Neuronal stem cell (in vitro differentiated cells): ENCODE data around the gene ADGRF1.
A peak's percentile ranks its signal among the peaks of the same experiment; 100 is the strongest.

Source experiments
- DNase-seq: peaks from one replicate; pipeline ENCODE4 v3.0.0-alpha.2; 2013; ENCODE audit warnings: low spot score
- H2AFZ ChIP-seq: one replicate; pipeline ENCODE4 v1.6.1; 2013; ENCODE audit warnings: mild to moderate bottlenecking, low read length, inconsistent platforms
- H2AK5ac ChIP-seq: 2 replicates; pipeline ENCODE4 v1.6.1; 2013; ENCODE audit warnings: low read depth, mild to moderate bottlenecking, inconsistent platforms, low read length, moderate library complexity, mixed read lengths
- H2BK120ac ChIP-seq: 2 replicates; pipeline ENCODE4 v1.6.1; 2013; ENCODE audit warnings: low read depth, mild to moderate bottlenecking, inconsistent platforms, low read length, moderate library complexity, mixed read lengths
- H2BK12ac ChIP-seq: one replicate; pipeline ENCODE4 v1.6.1; 2013; ENCODE audit warnings: low read length, inconsistent platforms
- H2BK15ac ChIP-seq: 2 replicates; pipeline ENCODE4 v1.6.1; 2013; ENCODE audit warnings: mild to moderate bottlenecking, low read length, inconsistent platforms, mixed read lengths
- H2BK5ac ChIP-seq: one replicate; pipeline ENCODE4 v1.6.1; 2013; ENCODE audit warnings: inconsistent platforms, mild to moderate bottlenecking, low read length, moderate library complexity
- H3K14ac ChIP-seq: one replicate; pipeline ENCODE4 v1.6.1; 2013; ENCODE audit warnings: low read length, inconsistent platforms
- H3K18ac ChIP-seq: 2 replicates; pipeline ENCODE4 v1.6.1; 2013; ENCODE audit warnings: low read length, inconsistent platforms
- H3K23ac ChIP-seq: 2 replicates; pipeline ENCODE4 v1.6.1; 2013; ENCODE audit warnings: low read depth, mild to moderate bottlenecking, mixed read lengths, low read length, inconsistent platforms; ENCODE audit not compliant: poor library complexity
- H3K27ac ChIP-seq: replicated peaks from 3 replicates; pipeline ENCODE4 v1.5.1; 2013; ENCODE audit warnings: low read length, inconsistent platforms
- H3K27me3 ChIP-seq, 3 experiments: 2 replicates each; pipeline ENCODE4 v1.6.1; 2013; ENCODE audit warnings: low read length in 3 of 3, mild to moderate bottlenecking in 2 of 3, inconsistent platforms in 1 of 3, low read depth in 1 of 3, mixed read lengths in 1 of 3, moderate library complexity in 1 of 3; ENCODE audit not compliant: control insufficient read depth in 3 of 3, insufficient read depth in 3 of 3
- H3K36me3 ChIP-seq, 2 donors: replicated peaks in 1 of 2; 2 replicates each; pipeline ENCODE4 v1.6.1; 2013; ENCODE audit warnings: low read length in 2 of 2; ENCODE audit not compliant: control insufficient read depth in 2 of 2, insufficient read depth in 2 of 2
- H3K4ac ChIP-seq: 2 replicates; pipeline ENCODE4 v1.6.1; 2013; ENCODE audit warnings: inconsistent platforms, mild to moderate bottlenecking, low read length, moderate library complexity
- H3K4me1 ChIP-seq, 2 donors: 1 replicate in 1 of 2; 2 replicates in 1 of 2; pipeline ENCODE4 v1.6.1; 2013; ENCODE audit warnings: low read length in 2 of 2, low read depth in 1 of 2; ENCODE audit not compliant: control insufficient read depth in 2 of 2, insufficient read depth in 1 of 2
- H3K4me2 ChIP-seq: one replicate; pipeline ENCODE4 v1.6.1; 2013; ENCODE audit warnings: mild to moderate bottlenecking, low read length, inconsistent platforms; ENCODE audit not compliant: insufficient read depth, poor library complexity, severe bottlenecking
- H3K4me3 ChIP-seq, 2 donors: 2 replicates each; pipeline ENCODE4 v1.5.1; 2013; ENCODE audit warnings: low read length in 2 of 2, mild to moderate bottlenecking in 2 of 2, inconsistent platforms in 1 of 2, moderate library complexity in 1 of 2
- H3K79me1 ChIP-seq: one replicate; pipeline ENCODE4 v1.6.1; 2013; ENCODE audit warnings: low read depth, mild to moderate bottlenecking, inconsistent platforms, low read length, moderate library complexity
- H3K9ac ChIP-seq: one replicate; pipeline ENCODE4 v1.6.1; 2013; ENCODE audit warnings: mild to moderate bottlenecking, low read depth, low read length, inconsistent platforms; ENCODE audit not compliant: poor library complexity
- H3K9me3 ChIP-seq, 2 donors: replicated peaks in 1 of 2; 2 replicates each; pipeline versions ENCODE3 to v1.6.1; 2013; ENCODE audit warnings: low read length in 2 of 2, mild to moderate bottlenecking in 2 of 2, inconsistent platforms in 1 of 2, low read depth in 1 of 2, mixed read lengths in 1 of 2, moderate library complexity in 1 of 2; ENCODE audit not compliant: control insufficient read depth in 2 of 2, insufficient read depth in 1 of 2
- H4K8ac ChIP-seq: one replicate; pipeline ENCODE4 v1.6.1; 2013; ENCODE audit warnings: low read depth, mild to moderate bottlenecking, inconsistent platforms, low read length, moderate library complexity
- H4K91ac ChIP-seq: one replicate; pipeline ENCODE4 v1.6.1; 2013; ENCODE audit warnings: low read length, low read depth, mild to moderate bottlenecking, inconsistent platforms; ENCODE audit not compliant: poor library complexity
- WGBS, 2 donors: extraction: QIAGEN DNeasy Blood & Tissue Kit; methylation state at CpG; one replicate each; pipeline ENCODE4 v1.1.7; 2013; ENCODE audit warnings: missing lambda C conversion rate in 2 of 2, mixed read lengths in 1 of 2; ENCODE audit not compliant: insufficient read length in 2 of 2, insufficient replicate concordance in 1 of 2; ENCODE audit errors: extremely low coverage in 2 of 2; 5-methylcytosine and 5-hydroxymethylcytosine counted together

Gene ADGRF1

DNA sequence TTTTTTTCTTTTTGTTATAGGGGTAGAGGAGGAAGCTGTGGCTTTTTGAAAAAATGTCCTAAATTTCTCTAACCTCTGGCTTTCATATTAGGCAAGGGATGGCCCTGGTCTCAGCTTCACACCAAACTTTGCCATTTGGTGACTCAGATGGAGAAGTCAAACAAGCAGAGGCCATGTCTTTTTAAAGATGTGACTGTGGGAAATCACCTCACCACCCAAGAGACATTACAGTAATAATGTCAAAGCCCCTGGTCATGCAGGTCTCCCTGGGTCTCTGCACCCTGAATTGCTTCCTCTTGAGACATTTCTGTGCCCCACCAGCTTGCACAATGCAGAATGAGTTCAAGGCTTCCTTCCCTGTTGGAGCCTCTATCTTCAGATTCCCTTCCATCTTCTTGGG lies 80.9 kb downstream of the ADGRF1 start:
- no peak overlapping the region for H3K4ac ChIP-seq
- H2AK5ac ChIP-seq = no peak overlapping the region
- H3K4me1 ChIP-seq = peaks cover 0 to 2% of the 10 kb centered on the region in 2 donors
- no peak overlapping the region for H2BK5ac ChIP-seq
- H3K9me3 ChIP-seq = no peaks in the 10 kb centered on the region
- H3K36me3 ChIP-seq = no peaks in the 10 kb centered on the region
- DNase-seq = no peak
- no peaks in the 10 kb centered on the region for H3K79me1 ChIP-seq
- H3K23ac ChIP-seq = no peak overlapping the region
- no peak overlapping the region for H3K4me2 ChIP-seq
- H3K14ac ChIP-seq = no peak overlapping the region
- no peak overlapping the region for H3K9ac ChIP-seq
- H3K27me3 ChIP-seq = no peaks in the 10 kb centered on the region
- H4K91ac ChIP-seq = no peak overlapping the region
- H2AFZ ChIP-seq = no peak overlapping the region
- H2BK12ac ChIP-seq = no peak overlapping the region
- H2BK120ac ChIP-seq = no peak overlapping the region
- H4K8ac ChIP-seq = no peak overlapping the region
- no peak overlapping the region for H3K27ac ChIP-seq
- H2BK15ac ChIP-seq = no peak overlapping the region
- H3K4me3 ChIP-seq = no peak overlapping the region
- H3K18ac ChIP-seq = no peak overlapping the region

GRCh38 chr6:46959419-46959818 lies 82.7 kb downstream of the ADGRF1 start:
- H3K9me3 ChIP-seq = no peaks in the 10 kb centered on the region
- no peak for DNase-seq
- H3K4me2 ChIP-seq = no peak overlapping the region
- H3K18ac ChIP-seq = no peak overlapping the region
- H2BK15ac ChIP-seq = no peak overlapping the region
- no peak overlapping the region for H3K4ac ChIP-seq
- no peak overlapping the region for H2BK5ac ChIP-seq
- H3K27me3 ChIP-seq = no peaks in the 10 kb centered on the region
- H4K8ac ChIP-seq = no peak overlapping the region
- H2BK120ac ChIP-seq = no peak overlapping the region
- no peak overlapping the region for H2AK5ac ChIP-seq
- H3K23ac ChIP-seq = no peak overlapping the region
- no peak overlapping the region for H3K4me3 ChIP-seq
- H3K27ac ChIP-seq = no peak overlapping the region
- H4K91ac ChIP-seq = no peak overlapping the region
- H3K79me1 ChIP-seq = no peaks in the 10 kb centered on the region
- H3K14ac ChIP-seq = no peak overlapping the region
- no peak overlapping the region for H3K9ac ChIP-seq
- no peak overlapping the region for H2BK12ac ChIP-seq
- peaks cover 0 to 2% of the 10 kb centered on the region in 2 donors for H3K4me1 ChIP-seq
- no peak overlapping the region for H2AFZ ChIP-seq
- H3K36me3 ChIP-seq = no peaks in the 10 kb centered on the region

GRCh38 chr6:46956409-46956808 lies 85.7 kb downstream of the ADGRF1 start:
- H3K4me2 ChIP-seq = no peak overlapping the region
- no peak overlapping the region for H2BK15ac ChIP-seq
- H3K18ac ChIP-seq = no peak overlapping the region
- peaks cover 0 to 2% of the 10 kb centered on the region in 2 donors for H3K4me1 ChIP-seq
- H3K9ac ChIP-seq = no peak overlapping the region
- H4K91ac ChIP-seq = peak overlapping the region; percentile 30
- no peaks in the 10 kb centered on the region for H3K27me3 ChIP-seq
- H2BK12ac ChIP-seq = no peak overlapping the region
- no peak overlapping the region for H2AK5ac ChIP-seq
- H3K36me3 ChIP-seq = no peaks in the 10 kb centered on the region
- no peaks in the 10 kb centered on the region for H3K79me1 ChIP-seq
- H3K27ac ChIP-seq = no peak overlapping the region
- H2AFZ ChIP-seq = no peak overlapping the region
- no peak for DNase-seq
- H3K9me3 ChIP-seq = no peaks in the 10 kb centered on the region
- no peak overlapping the region for H2BK5ac ChIP-seq
- H3K23ac ChIP-seq = no peak overlapping the region
- no peak overlapping the region for H3K14ac ChIP-seq
- no peak overlapping the region for H2BK120ac ChIP-seq
- no peak overlapping the region for H4K8ac ChIP-seq
- no CpG with 5 or more reads among the region's 6 CpGs for WGBS, 2 donors
- no peak overlapping the region for H3K4me3 ChIP-seq
- no peak overlapping the region for H3K4ac ChIP-seq

DNA sequence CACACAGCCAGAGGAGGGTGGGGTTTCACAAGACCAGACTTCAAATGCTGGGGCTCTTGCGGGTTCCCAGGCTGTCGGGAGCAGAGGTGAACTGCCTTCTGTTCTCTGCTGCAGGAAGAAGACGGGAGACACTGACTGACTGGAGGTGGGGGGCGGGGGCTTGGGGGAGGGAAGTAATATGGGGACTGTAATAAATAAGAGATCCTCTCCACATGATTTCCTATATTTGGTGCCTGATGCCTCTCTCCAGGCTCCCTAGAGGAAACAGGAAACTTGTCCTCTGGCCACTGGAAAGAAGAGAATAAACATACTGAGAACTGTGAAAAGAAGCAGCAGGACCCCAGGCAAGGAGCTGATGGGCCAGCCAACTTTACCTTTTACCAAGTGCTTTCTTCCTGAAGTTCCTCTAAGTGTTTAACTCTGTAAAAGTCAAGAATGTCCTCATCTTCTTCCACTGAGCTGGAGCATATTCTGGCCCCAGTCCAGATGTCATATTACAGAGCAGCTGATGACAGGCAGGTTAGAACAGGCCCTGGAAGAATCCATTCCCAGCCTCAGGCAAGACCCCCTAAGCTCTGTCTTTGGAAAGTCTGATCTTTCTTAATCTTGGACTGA lies 87.2 kb downstream of the ADGRF1 start:
- Histone ChIP-seq H4K8ac (no peak overlapping the region), H3K23ac (no peak overlapping the region), H4K91ac (no peak overlapping the region), H3K27ac (no peak overlapping the region), H2BK5ac (no peak overlapping the region), H3K4ac (no peak overlapping the region), H3K9me3 (no peaks in the 10 kb centered on the region), H3K4me3 (no peak overlapping the region), H2BK120ac (no peak overlapping the region), H2BK15ac (no peak overlapping the region), H3K36me3 (no peaks in the 10 kb centered on the region), H3K9ac (no peak overlapping the region), H3K18ac (no peak overlapping the region), H2AK5ac (no peak overlapping the region), H3K4me1 (peaks cover 0 to 2% of the 10 kb centered on the region in 2 donors), H3K27me3 (no peaks in the 10 kb centered on the region), H2BK12ac (no peak overlapping the region), H2AFZ (no peak overlapping the region), H3K4me2 (no peak overlapping the region), H3K14ac (no peak overlapping the region), H3K79me1 (no peaks in the 10 kb centered on the region)
- no peak for DNase-seq
- no CpG with 5 or more reads among the region's 4 CpGs for WGBS, 2 donors
